ENCODE data around the gene RIGI.

DNA sequence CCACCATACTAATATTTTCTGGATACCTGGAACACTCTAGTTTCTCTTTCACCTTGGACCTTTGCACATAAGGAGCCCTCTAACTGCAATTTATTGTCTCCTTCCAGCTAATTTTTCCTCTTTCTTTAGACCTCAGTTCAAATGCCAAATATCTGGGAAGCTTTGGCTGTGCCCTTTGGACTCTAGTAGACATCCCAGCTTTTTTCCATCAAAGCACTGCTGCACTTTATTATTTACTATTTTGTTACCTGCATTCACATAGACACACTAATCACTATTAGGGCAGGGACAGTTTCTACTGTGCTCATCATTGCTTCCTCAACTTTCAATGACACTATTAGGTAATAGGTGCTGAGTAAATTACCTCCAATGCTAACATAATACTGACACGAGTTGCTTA, 2.1 kb downstream of the RIGI start:
- TF ChIP-seq, protein P1, sequence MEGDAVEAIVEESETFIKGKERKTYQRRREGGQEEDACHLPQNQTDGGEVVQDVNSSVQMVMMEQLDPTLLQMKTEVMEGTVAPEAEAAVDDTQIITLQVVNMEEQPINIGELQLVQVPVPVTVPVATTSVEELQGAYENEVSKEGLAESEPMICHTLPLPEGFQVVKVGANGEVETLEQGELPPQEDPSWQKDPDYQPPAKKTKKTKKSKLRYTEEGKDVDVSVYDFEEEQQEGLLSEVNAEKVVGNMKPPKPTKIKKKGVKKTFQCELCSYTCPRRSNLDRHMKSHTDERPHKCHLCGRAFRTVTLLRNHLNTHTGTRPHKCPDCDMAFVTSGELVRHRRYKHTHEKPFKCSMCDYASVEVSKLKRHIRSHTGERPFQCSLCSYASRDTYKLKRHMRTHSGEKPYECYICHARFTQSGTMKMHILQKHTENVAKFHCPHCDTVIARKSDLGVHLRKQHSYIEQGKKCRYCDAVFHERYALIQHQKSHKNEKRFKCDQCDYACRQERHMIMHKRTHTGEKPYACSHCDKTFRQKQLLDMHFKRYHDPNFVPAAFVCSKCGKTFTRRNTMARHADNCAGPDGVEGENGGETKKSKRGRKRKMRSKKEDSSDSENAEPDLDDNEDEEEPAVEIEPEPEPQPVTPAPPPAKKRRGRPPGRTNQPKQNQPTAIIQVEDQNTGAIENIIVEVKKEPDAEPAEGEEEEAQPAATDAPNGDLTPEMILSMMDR (IDR thresholded peaks at IDR 0.05) = no peak
- TF ChIP-seq POLR2A (IDR thresholded peaks at IDR 0.05; ENCODE audit: low read length) = no peak
- TF ChIP-seq CEBPB (IDR thresholded peaks at IDR 0.05) = no peak
- TF ChIP-seq CHD4 (IDR thresholded peaks at IDR 0.05; ENCODE audit: borderline replicate concordance) = no peak
- no peak for TF ChIP-seq RAD21 (conservative IDR thresholded peaks at IDR 0.05 in 1 of 2, IDR thresholded peaks at IDR 0.05 in 1 of 2)
- TF ChIP-seq EP300 (IDR thresholded peaks at IDR 0.05) = no peak
- no peak for TF ChIP-seq MAFK (IDR thresholded peaks at IDR 0.05; ENCODE audit: partially characterized antibody)
- TF ChIP-seq RCOR1 (IDR thresholded peaks at IDR 0.05; ENCODE audit: low read depth, low read length) = no peak
- TF ChIP-seq RFX5 (IDR thresholded peaks at IDR 0.05) = no peak

Data from A549 (cell line).